WTC11 (cell line): ENCODE results near the gene CELF4.

ENCODE experiments used
- ESRRA ChIP-seq: sonication (generic); formaldehyde crosslinking; IDR thresholded peaks from 2 replicates; pipeline ENCODE4 v1.8.1; 2022; ENCODE audit warnings: mild to moderate bottlenecking, missing genetic modification reagents, borderline replicate concordance
- GTF2I ChIP-seq: fragments of 250-450 bp; sonication (Bioruptor Pico); conservative IDR thresholded peaks from 2 replicates; pipeline ENCODE4 v1.4.0; 2021; ENCODE audit warnings: mild to moderate bottlenecking
- SP1 ChIP-seq: sonication (generic); formaldehyde crosslinking; conservative IDR thresholded peaks from 2 replicates; pipeline ENCODE4 v1.8.1; 2022; ENCODE audit warnings: missing genetic modification reagents
- TP53 ChIP-seq: sonication (generic); formaldehyde crosslinking; IDR thresholded peaks from 2 replicates; pipeline ENCODE4 v1.8.1; 2023; ENCODE audit warnings: mild to moderate bottlenecking, missing genetic modification reagents
- TF ChIP-seq, protein P1 (sequence below): sonication (generic); formaldehyde crosslinking; IDR thresholded peaks from 2 replicates; pipeline ENCODE4 v1.8.0; 2022; ENCODE audit warnings: mild to moderate bottlenecking, missing genetic modification reagents
- TF ChIP-seq, protein P2 (sequence below): sonication (generic); formaldehyde crosslinking; conservative IDR thresholded peaks from 2 replicates; pipeline ENCODE4 v1.8.1; 2023; ENCODE audit warnings: mild to moderate bottlenecking, low read depth, missing genetic modification reagents, moderate library complexity
- TF ChIP-seq, protein P3 (sequence below): fragments of 200-600 bp; IDR thresholded peaks from 2 replicates; pipeline ENCODE4 v1.8.0; 2022; ENCODE audit warnings: antibody characterized with exemption
- TF ChIP-seq, protein P4 (sequence below): fragments of 250-450 bp; sonication (Bioruptor Pico); IDR thresholded peaks from 2 replicates; pipeline ENCODE4 v1.8.0; 2021; ENCODE audit warnings: mild to moderate bottlenecking
- TF ChIP-seq, protein P5 (sequence below): sonication (generic); formaldehyde crosslinking; IDR thresholded peaks from 2 replicates; pipeline ENCODE4 v1.8.0; 2022; ENCODE audit warnings: mild to moderate bottlenecking, missing genetic modification reagents

DNA sequence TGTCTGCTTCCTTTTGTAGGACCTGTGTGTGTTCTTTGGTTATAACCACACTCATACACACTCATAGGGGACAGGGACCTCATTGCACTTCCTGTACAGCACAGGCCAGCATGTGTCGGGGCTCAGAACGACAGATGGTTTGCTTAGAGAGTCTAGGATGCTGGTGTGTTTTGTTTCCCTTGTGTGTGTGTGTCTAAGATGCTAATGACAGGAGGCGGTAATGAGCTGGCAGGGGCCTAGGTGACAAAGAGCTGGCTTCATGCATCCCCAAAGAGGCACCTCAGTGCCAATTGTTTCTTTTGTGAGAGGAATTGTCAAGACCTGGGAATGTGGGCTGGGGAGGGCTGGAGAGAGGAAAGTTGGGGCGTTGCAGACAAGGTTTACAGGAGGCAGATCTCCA, 66.6 kb downstream of the CELF4 start:
- TF ChIP-seq ESRRA (CRISPR knock-in tag) (no peak), TP53 (no peak), SP1 (CRISPR knock-in tag) (no peak), GTF2I (CRISPR knock-in tag) (no peak)
- TF ChIP-seq, protein P1, sequence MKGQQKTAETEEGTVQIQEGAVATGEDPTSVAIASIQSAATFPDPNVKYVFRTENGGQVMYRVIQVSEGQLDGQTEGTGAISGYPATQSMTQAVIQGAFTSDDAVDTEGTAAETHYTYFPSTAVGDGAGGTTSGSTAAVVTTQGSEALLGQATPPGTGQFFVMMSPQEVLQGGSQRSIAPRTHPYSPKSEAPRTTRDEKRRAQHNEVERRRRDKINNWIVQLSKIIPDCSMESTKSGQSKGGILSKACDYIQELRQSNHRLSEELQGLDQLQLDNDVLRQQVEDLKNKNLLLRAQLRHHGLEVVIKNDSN (CRISPR knock-in tag): no peak
- TF ChIP-seq, protein P2, sequence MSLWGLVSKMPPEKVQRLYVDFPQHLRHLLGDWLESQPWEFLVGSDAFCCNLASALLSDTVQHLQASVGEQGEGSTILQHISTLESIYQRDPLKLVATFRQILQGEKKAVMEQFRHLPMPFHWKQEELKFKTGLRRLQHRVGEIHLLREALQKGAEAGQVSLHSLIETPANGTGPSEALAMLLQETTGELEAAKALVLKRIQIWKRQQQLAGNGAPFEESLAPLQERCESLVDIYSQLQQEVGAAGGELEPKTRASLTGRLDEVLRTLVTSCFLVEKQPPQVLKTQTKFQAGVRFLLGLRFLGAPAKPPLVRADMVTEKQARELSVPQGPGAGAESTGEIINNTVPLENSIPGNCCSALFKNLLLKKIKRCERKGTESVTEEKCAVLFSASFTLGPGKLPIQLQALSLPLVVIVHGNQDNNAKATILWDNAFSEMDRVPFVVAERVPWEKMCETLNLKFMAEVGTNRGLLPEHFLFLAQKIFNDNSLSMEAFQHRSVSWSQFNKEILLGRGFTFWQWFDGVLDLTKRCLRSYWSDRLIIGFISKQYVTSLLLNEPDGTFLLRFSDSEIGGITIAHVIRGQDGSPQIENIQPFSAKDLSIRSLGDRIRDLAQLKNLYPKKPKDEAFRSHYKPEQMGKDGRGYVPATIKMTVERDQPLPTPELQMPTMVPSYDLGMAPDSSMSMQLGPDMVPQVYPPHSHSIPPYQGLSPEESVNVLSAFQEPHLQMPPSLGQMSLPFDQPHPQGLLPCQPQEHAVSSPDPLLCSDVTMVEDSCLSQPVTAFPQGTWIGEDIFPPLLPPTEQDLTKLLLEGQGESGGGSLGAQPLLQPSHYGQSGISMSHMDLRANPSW (CRISPR knock-in tag): no peak
- TF ChIP-seq, protein P3, sequence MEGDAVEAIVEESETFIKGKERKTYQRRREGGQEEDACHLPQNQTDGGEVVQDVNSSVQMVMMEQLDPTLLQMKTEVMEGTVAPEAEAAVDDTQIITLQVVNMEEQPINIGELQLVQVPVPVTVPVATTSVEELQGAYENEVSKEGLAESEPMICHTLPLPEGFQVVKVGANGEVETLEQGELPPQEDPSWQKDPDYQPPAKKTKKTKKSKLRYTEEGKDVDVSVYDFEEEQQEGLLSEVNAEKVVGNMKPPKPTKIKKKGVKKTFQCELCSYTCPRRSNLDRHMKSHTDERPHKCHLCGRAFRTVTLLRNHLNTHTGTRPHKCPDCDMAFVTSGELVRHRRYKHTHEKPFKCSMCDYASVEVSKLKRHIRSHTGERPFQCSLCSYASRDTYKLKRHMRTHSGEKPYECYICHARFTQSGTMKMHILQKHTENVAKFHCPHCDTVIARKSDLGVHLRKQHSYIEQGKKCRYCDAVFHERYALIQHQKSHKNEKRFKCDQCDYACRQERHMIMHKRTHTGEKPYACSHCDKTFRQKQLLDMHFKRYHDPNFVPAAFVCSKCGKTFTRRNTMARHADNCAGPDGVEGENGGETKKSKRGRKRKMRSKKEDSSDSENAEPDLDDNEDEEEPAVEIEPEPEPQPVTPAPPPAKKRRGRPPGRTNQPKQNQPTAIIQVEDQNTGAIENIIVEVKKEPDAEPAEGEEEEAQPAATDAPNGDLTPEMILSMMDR: no peak
- TF ChIP-seq, protein P4, sequence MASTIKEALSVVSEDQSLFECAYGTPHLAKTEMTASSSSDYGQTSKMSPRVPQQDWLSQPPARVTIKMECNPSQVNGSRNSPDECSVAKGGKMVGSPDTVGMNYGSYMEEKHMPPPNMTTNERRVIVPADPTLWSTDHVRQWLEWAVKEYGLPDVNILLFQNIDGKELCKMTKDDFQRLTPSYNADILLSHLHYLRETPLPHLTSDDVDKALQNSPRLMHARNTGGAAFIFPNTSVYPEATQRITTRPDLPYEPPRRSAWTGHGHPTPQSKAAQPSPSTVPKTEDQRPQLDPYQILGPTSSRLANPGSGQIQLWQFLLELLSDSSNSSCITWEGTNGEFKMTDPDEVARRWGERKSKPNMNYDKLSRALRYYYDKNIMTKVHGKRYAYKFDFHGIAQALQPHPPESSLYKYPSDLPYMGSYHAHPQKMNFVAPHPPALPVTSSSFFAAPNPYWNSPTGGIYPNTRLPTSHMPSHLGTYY (CRISPR knock-in tag): no peak
- TF ChIP-seq, protein P5, sequence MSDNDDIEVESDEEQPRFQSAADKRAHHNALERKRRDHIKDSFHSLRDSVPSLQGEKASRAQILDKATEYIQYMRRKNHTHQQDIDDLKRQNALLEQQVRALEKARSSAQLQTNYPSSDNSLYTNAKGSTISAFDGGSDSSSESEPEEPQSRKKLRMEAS (CRISPR knock-in tag): no peak
